K562 (cell line): ENCODE data around the gene DYRK1A. TPM values are rescaled to one million over a fixed set of nuclear protein-coding genes. Genes with fewer than 3 reads are reported as not detected.
A peak's percentile ranks its signal among the peaks of the same experiment; 100 is the strongest.

ENCODE experiments used
- ATAC-seq: fragments of 200-7000 bp; cut with Tn5 transposase; 3 replicates; pipeline ENCODE4 v1.9.1; 2020; ENCODE audit warnings: moderate library complexity
- BruUV-seq: library from RNA; stranded (reverse); fragments of 400-500 nt; replicated peaks from 2 replicates; lab custom pipeline; 2021; lab: Mats Ljungman, UMichigan
- CTCF ChIA-PET: fragments of 300-600 bp; formaldehyde crosslinking; extraction: SDS; loops from one replicate; lab custom pipeline; 2021; ENCODE audit warnings: low intra/inter-chr PET ratio; lab: Yijun Ruan, JAX
- POLR2A ChIA-PET: fragments of 300-600, 350-650 bp; sonication (Branson Sonifier 250); formaldehyde crosslinking; extraction: SDS; loops from one replicate; lab custom pipeline; 2021; ENCODE audit warnings: antibody characterized with exemption, inconsistent platforms; lab: Yijun Ruan, JAX
- DNase-seq, 4 experiments: peaks; one replicate each; pipeline versions ENCODE4 v3.0.0 to v3.0.0-alpha.2; 2011 to 2018; ENCODE audit warnings: low spot score in 3 of 4, mixed read lengths in 3 of 4; ENCODE audit errors: extremely low read depth in 1 of 4
- FAIRE-seq: peaks from 2 replicates; lab custom pipeline; 2011; peaks lifted over from hg19 to GRCh38; lab: Jason Lieb, UNC
- H2AFZ ChIP-seq: 2 replicates; pipeline ENCODE4 v1.6.0; 2011; ENCODE audit warnings: low read depth, low read length, control low read depth, inconsistent platforms
- H3K27ac ChIP-seq: fragments of 200-600 bp; 3 replicates; pipeline ENCODE4 v1.8.0; 2011; ENCODE audit warnings: low read depth, mild to moderate bottlenecking, control low read depth, inconsistent platforms, low read length, moderate library complexity, mixed read lengths; ENCODE audit errors: extremely low read depth
- H3K27me3 ChIP-seq, 2 experiments: fragments of 300-600 bp in 1 of 2; 2 replicates in 1 of 2; 3 replicates in 1 of 2; pipeline versions ENCODE4 v1.6.0 to v1.8.0; 2011; ENCODE audit warnings: inconsistent platforms in 2 of 2, low read length in 2 of 2, mild to moderate bottlenecking in 1 of 2, mixed read lengths in 1 of 2, moderate library complexity in 1 of 2; ENCODE audit not compliant: control insufficient read depth in 2 of 2, insufficient read depth in 2 of 2
- H3K36me3 ChIP-seq: fragments of 300-600 bp; 3 replicates; pipeline ENCODE4 v1.8.0; 2011; ENCODE audit warnings: mild to moderate bottlenecking, low read length, inconsistent platforms; ENCODE audit not compliant: control insufficient read depth, insufficient read depth
- H3K4me1 ChIP-seq, 2 experiments: fragments of 200-600 bp in 1 of 2; replicated peaks in 1 of 2; 2 replicates in 1 of 2; 3 replicates in 1 of 2; pipeline versions ENCODE4 v1.5.1 to v1.8.0; 2011; ENCODE audit warnings: inconsistent platforms in 2 of 2, low read length in 2 of 2, mild to moderate bottlenecking in 1 of 2, mixed read lengths in 1 of 2, moderate library complexity in 1 of 2; ENCODE audit not compliant: control insufficient read depth in 2 of 2, insufficient read depth in 2 of 2
- H3K4me2 ChIP-seq: 2 replicates; pipeline ENCODE4 v1.6.1; 2011; ENCODE audit warnings: low read length, control low read depth, inconsistent platforms, mixed read lengths; ENCODE audit not compliant: insufficient read depth
- H3K4me3 ChIP-seq: fragments of 200-600 bp; sonication (generic), shearing (Covaris generic); 2 replicates; pipeline ENCODE4 v1.5.1; 2016; ENCODE audit warnings: control low read depth, inconsistent platforms
- H3K79me2 ChIP-seq: fragments of 200-600 bp; 3 replicates; pipeline ENCODE4 v1.8.0; 2011; ENCODE audit warnings: low read length, inconsistent platforms; ENCODE audit not compliant: control insufficient read depth, insufficient read depth
- H3K9ac ChIP-seq, 2 experiments: 2 replicates each; pipeline versions ENCODE4 v1.6.0 to v1.6.1; 2011; ENCODE audit warnings: low read depth in 2 of 2, low read length in 2 of 2, control low read depth in 1 of 2, inconsistent platforms in 1 of 2, mild to moderate bottlenecking in 1 of 2, mixed read lengths in 1 of 2; ENCODE audit not compliant: insufficient read depth in 1 of 2
- H3K9me1 ChIP-seq: one replicate; pipeline ENCODE4 v1.6.0; 2011; ENCODE audit warnings: inconsistent platforms, mild to moderate bottlenecking, low read length, moderate library complexity; ENCODE audit not compliant: control insufficient read depth, insufficient read depth
- H3K9me3 ChIP-seq: replicated peaks from 2 replicates; pipeline ENCODE4 v1.5.1; 2011; ENCODE audit warnings: low read depth, low read length, inconsistent platforms; ENCODE audit not compliant: control insufficient read depth, insufficient read depth
- H4K20me1 ChIP-seq: replicated peaks from 2 replicates; pipeline ENCODE4 v1.6.1; 2011; ENCODE audit warnings: low read length, inconsistent platforms, mixed read lengths; ENCODE audit not compliant: control insufficient read depth, insufficient read depth
- CBX1 ChIP-seq: sonication (generic); IDR thresholded peaks from 2 replicates; pipeline ENCODE4 v1.6.1; 2016; ENCODE audit warnings: antibody characterized with exemption, low read depth, mild to moderate bottlenecking
- NFATC3 ChIP-seq: fragments of 450-650 bp; IDR thresholded peaks from 2 replicates; pipeline ENCODE4 v1.6.1; 2017; ENCODE audit warnings: mild to moderate bottlenecking
- POLR2AphosphoS5 ChIP-seq: IDR thresholded peaks from 2 replicates; pipeline ENCODE4 v1.6.1; 2011; ENCODE audit warnings: mild to moderate bottlenecking, low read depth, low read length, moderate library complexity; ENCODE audit not compliant: control insufficient read depth, insufficient read depth
- SREBF1 ChIP-seq: fragments of 150-350 bp; IDR thresholded peaks from 2 replicates; pipeline ENCODE4 v1.6.1; 2014; ENCODE audit warnings: antibody characterized with exemption, low read depth, low read length, borderline replicate concordance
- ZKSCAN1 ChIP-seq: fragments of 150-350 bp; IDR thresholded peaks from 2 replicates; pipeline ENCODE4 v1.6.1; 2016; ENCODE audit warnings: low read depth, low read length
- WGBS: fragments of 100-300 bp; shearing (Covaris generic); methylation state at CpG from one replicate; pipeline ENCODE4 v1.1.6; 2016; ENCODE audit warnings: low coverage, mixed read lengths; ENCODE audit not compliant: insufficient coverage; ENCODE audit errors: missing lambda C conversion rate; 5-methylcytosine and 5-hydroxymethylcytosine counted together
- in situ Hi-C: fragments of 300-500 bp; cut with MboI; formaldehyde crosslinking; loops from 4 replicates; pipeline ENCODE4 v1.15.0; 2018; ENCODE audit warnings: inconsistent platforms, mixed read lengths
- intact Hi-C: fragments of 100-400 bp; cut with micrococcal nuclease; formaldehyde crosslinking; loops from 2 replicates; pipeline ENCODE4 v1.14.2; 2022
- polyA plus RNA-seq, 8 experiments: library from polyadenylated mRNA; depleted of rRNA in 4 of 8; stranded (reverse) in 5 of 8; unstranded in 3 of 8; fragments of >200 nt; fragmentation: Nextera tagmentation in 2 of 8; fragmentation: Illumina TruSeq in 1 of 8; extraction: Ambion mirVana in 2 of 8; extraction: Trizol in 1 of 8; gene quantifications; 2 replicates each; pipeline versions ENCODE4 v1.2.1 to v1.2.3, GENCODE V29; 2011 to 2014; ENCODE audit warnings: inconsistent platforms in 1 of 8, missing spikeins in 1 of 8
- total RNA-seq, 7 experiments: library from RNA; depleted of rRNA in 6 of 7; stranded (reverse); fragments of >200 nt in 6 of 7; fragmentation: Illumina TruSeq in 2 of 7; extraction: Trizol in 2 of 7; gene quantifications; 2 replicates each; pipeline versions ENCODE4 v1.2.1 to v1.2.3, GENCODE V29; 2011 to 2021; ENCODE audit warnings: low replicate concordance in 1 of 7

The DYRK1A gene
- total and polyA plus RNA-seq, 9 of the 15 experiments (the other 6 are each of a cell fraction or from before 2014, with no cell fraction given): 3.7 to 64.8 (median 42.3) TPM

DNA sequence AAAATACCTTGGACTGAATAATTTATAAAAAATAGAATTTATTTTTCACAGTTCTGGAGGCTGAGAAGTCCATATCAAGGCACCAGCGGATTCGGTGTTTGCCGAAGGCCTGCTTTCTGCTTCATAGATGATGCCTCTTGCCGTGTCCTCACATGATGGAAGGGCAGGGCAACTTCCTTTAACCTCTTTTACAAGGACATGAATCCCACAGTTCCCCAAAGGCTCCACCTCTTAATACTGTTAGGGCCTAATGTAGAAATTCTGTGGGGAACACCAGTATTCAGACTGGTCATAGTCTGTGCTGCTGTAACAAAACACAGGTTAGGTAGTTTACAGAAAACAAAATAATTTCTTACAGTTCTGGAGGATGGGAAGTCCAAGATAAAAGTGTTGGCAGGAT, 25.9 kb downstream of the DYRK1A start:
- Histone ChIP-seq H3K9me1 (peaks cover 7% of the 10 kb centered on the region), H2AFZ (no peak overlapping the region), H3K27ac (no peak overlapping the region), H3K4me2 (no peak overlapping the region), H3K9me3 (no peaks in the 10 kb centered on the region), H3K4me1 (peaks cover 3 to 10% of the 10 kb centered on the region in 2 experiments; a peak in 3 of 5 replicates), H3K79me2 (peaks cover 99% of the 10 kb centered on the region), H4K20me1 (peaks cover 43% of the 10 kb centered on the region)
- ATAC-seq (no peak), FAIRE-seq (no peak)
- intact Hi-C loops (no loop called here), in situ Hi-C loops (no loop called here)
- POLR2A ChIA-PET: interaction anchor here (0.9 to 1.8 kb wide), 5 partner anchors 12 to 21 kb away, joined by 3 to 7 read pairs (median 3); no protein-coding TSS in a partner anchor
- TF ChIP-seq POLR2AphosphoS5 (0 out of 2 replicates have a peak, but pooled peaks have one; percentile 12), CBX1 (no peak), NFATC3 (no peak)
- TF ChIP-seq, all 486 proteins: peak for 1
- no peaks in the 10 kb centered on the region for H3K27me3 ChIP-seq
- H3K4me3 ChIP-seq: no peak overlapping the region
- CTCF ChIA-PET: no interaction called here
- no peak for DNase-seq
- no TSS peak for BruUV-seq
- H3K9ac ChIP-seq: no peak overlapping the region
- H3K36me3 ChIP-seq: peaks cover 35% of the 10 kb centered on the region
- 88% methylated on average over 4 of the region's 4 CpGs for WGBS

DNA sequence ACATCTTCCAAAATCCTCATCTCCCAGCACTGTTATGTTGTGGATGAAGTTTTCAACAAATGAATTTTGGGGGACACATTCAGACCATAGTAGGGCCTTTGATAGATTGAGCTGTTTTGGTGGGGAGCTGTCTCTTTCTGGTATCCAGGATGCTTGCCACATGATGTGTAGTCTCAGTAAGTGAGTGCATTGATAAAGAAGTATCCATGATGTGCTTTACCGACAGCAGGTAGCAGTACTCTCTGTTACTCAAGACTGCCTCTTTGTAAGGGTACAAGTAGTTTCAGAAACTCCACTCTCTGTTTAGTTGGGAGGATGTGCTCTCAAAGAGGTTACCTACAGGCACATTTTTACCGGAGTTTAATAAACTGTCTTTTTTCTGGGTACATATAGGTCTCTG, 26.5 kb downstream of the DYRK1A start:
- Histone ChIP-seq H3K9me3 (no peaks in the 10 kb centered on the region), H3K4me2 (no peak overlapping the region), H3K27ac (no peak overlapping the region), H2AFZ (no peak overlapping the region), H3K4me3 (no peak overlapping the region), H3K36me3 (peaks cover 30% of the 10 kb centered on the region), H4K20me1 (peaks cover 42% of the 10 kb centered on the region), H3K9ac (no peak overlapping the region), H3K27me3 (no peaks in the 10 kb centered on the region), H3K4me1 (peaks cover 3 to 10% of the 10 kb centered on the region in 2 experiments; a peak in 3 of 5 replicates), H3K9me1 (peaks cover 7% of the 10 kb centered on the region), H3K79me2 (peaks cover 99% of the 10 kb centered on the region)
- intact Hi-C loops (no loop called here), in situ Hi-C loops (no loop called here)
- no TSS peak for BruUV-seq
- TF ChIP-seq SREBF1 (no peak), ZKSCAN1 (0 out of 2 replicates have a peak, but pooled peaks have one; percentile 22)
- ChIA-PET CTCF (no interaction called here), POLR2A (no interaction called here)
- FAIRE-seq: no peak
- no peak for DNase-seq
- 84% methylated on average over 2 of the region's 2 CpGs for WGBS
- no peak for ATAC-seq
